Fibroblast of villous mesenchyme (primary cell): ENCODE results near the gene GDF3. TPM values are rescaled to one million over a fixed set of nuclear protein-coding genes. Genes with fewer than 3 reads are reported as not detected.
A peak's percentile ranks its signal among the peaks of the same experiment; 100 is the strongest.
"Not testable (repeated sequence)": the region's sequence is repeated elsewhere in the genome, so short reads cannot be mapped to it uniquely, and the experiment has no call there.

ENCODE experiments used
- DNase-seq: peaks from one replicate; pipeline ENCODE4 v3.0.0-alpha.2; 2010; ENCODE audit warnings: low read depth
- H3K4me3 ChIP-seq: 2 replicates; pipeline ENCODE4 v1.5.1; 2011; ENCODE audit warnings: low read depth, mild to moderate bottlenecking, low read length
- total RNA-seq: library from RNA; depleted of rRNA; stranded (reverse); fragments of >200 nt; gene quantifications from 2 replicates; pipeline ENCODE4 v1.2.3, GENCODE V29; 2012
- TF ChIP-seq, protein P1 (sequence below): IDR thresholded peaks from 2 replicates; pipeline ENCODE4 v1.5.1; 2012; ENCODE audit warnings: low read depth, mild to moderate bottlenecking, low read length; ENCODE audit not compliant: insufficient read depth

Gene GDF3
- total RNA-seq, 1 donor, result not detected

DNA sequence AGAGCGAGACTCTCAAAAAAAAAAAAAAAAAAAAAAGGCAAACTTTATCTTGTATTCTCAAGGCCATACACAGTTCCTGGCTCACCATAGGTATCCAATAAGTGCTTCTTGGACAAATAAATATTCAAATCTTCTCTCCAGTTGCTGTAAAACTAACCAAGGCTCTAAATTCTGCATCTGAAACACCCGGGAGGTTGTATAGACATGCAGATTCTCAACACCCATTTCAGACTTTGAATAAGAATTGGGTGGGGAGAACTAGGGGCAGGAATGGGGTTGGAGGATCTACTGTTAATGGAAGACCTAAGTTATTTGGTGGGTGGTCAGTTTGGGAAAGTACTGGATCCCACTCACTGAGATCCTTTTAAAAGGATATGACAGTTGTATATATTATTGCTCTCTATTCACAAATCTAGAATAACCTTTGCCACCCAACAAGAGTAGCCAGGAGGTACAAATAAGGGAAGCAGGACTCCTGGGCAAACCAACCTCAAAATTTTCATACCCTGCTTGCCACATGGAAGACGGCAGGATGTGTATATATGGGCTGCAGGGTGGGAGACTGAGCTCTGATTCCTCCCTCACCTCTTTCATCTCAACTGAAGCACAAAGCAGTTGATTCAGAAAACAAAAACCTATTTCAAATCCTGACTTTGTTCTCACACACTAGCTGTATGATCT lies 879 bp downstream of the GDF3 start:
- TF ChIP-seq, protein P1, sequence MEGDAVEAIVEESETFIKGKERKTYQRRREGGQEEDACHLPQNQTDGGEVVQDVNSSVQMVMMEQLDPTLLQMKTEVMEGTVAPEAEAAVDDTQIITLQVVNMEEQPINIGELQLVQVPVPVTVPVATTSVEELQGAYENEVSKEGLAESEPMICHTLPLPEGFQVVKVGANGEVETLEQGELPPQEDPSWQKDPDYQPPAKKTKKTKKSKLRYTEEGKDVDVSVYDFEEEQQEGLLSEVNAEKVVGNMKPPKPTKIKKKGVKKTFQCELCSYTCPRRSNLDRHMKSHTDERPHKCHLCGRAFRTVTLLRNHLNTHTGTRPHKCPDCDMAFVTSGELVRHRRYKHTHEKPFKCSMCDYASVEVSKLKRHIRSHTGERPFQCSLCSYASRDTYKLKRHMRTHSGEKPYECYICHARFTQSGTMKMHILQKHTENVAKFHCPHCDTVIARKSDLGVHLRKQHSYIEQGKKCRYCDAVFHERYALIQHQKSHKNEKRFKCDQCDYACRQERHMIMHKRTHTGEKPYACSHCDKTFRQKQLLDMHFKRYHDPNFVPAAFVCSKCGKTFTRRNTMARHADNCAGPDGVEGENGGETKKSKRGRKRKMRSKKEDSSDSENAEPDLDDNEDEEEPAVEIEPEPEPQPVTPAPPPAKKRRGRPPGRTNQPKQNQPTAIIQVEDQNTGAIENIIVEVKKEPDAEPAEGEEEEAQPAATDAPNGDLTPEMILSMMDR, result no peak
- DNase-seq, result no peak

GRCh38 chr12:7693793-7694192 lies 1.8 kb downstream of the GDF3 start:
- H3K4me3 ChIP-seq, result no peak overlapping the region
- TF ChIP-seq, protein P1, result no peak
- DNase-seq, result no peak

More for the DNA sequence above, 879 bp downstream of the GDF3 start:
- H3K4me3 ChIP-seq, result no peak overlapping the region

GRCh38 chr12:7681535-7681934 lies 14.0 kb downstream of the GDF3 start:
- DNase-seq, result no peak
- no peak overlapping the region for H3K4me3 ChIP-seq
- TF ChIP-seq, protein P1, result no peak

DNA sequence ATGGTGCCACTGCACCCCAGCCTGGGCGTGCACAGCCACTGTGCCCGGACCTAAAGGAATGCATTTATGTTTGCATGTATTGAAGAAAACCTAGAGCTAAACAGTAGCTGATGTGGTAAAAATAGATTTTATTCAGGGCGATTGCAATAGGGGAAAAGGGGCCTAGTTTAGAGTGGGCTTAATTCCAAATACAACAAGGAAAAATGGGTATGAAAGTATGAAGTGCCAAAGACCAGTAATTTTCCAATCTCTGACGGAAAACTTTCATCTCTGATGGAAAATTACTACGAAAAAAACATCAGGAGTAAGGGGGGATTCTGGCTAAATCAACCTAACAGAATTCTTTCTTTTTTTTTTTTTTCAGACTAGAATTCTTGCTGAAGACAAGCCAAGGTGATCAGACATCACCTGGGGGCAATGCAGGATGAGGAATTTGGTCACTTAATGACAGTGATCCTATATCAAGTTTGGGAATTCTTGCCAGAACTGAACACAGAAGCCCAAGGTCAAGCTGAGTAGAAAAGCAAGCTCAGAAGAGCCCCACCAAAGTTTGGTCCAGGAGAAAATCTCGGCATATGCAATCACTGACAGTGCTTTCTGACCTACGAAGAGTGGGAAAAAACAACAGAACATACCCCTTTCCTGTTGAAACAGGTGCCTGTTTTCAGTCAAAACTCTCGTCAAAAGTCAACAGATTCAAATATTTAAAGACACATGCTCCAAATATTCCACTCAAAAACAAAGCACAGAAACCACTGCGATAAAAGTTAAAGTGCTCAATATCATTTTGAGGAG lies 16.1 kb downstream of the GDF3 start:
- H3K4me3 ChIP-seq, result no peak overlapping the region
- TF ChIP-seq, protein P1, result no peak
- DNase-seq, result no peak

DNA sequence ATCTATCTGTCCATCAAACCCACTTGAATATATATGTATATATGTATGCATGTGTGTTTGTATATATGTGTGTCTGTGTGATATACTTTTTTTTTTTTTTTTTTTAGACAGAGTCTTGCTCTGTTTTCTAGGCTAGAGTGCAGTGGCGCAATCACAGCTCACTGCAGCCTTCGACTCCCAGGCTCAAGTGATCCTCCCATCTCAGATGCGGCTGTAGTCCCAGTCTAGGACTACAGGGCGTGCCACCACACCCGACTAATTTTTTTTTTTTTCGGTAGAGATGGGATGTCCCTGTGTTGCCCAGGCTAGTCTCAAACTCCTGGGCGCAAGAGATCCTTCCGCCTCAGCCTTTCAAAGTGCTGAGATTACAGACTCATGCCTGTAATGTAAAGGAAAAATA lies 16.8 kb downstream of the GDF3 start:
- no peak for DNase-seq
- TF ChIP-seq, protein P1, result no peak
- no peak overlapping the region for H3K4me3 ChIP-seq

DNA sequence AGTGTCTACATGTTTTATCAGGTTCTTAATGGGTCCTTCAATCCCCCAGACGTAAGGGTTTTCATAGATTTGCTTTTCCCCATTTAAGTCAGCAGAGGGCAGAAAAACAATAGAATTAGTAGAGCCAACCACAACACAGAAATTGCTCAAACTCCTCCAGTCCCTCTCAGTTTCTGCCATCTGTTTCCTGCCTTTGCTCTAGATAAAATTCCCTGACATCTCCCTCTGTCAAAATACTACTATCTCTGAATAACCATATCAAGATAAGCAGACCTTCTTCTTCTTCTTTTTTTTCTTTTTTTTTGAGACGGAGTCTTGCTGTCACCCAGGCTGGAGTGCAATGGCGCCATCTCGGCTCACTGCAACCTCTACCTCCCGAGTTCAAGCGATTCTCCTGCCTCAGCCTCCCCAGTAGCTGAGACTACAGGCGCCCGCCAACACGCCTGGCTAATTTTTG lies 18.1 kb downstream of the GDF3 start:
- peak; percentile 30 for DNase-seq
- TF ChIP-seq, protein P1, result peak; percentile 35
- H3K4me3 ChIP-seq, result not testable (repeated sequence)

GRCh38 chr12:7675455-7675854 lies 20.1 kb downstream of the GDF3 start:
- DNase-seq, H3K4me3 ChIP-seq: not testable (repeated sequence)
